HG02798 (cell line): ENCODE measurements around the gene NFIB.
A peak's percentile ranks its signal among the peaks of the same experiment; 100 is the strongest.

ENCODE experiments used
- ATAC-seq: cut with Tn5 transposase; IDR thresholded peaks from one replicate; pipeline ENCODE4 v1.9.1; 2021; ENCODE audit warnings: mild to moderate bottlenecking; ENCODE audit not compliant: unreplicated experiment, poor library complexity

The NFIB gene

GRCh38 chr9:14170392-14170931, 143.5 kb downstream of the NFIB start:
- ATAC-seq, result no peak

- ATAC-seq, result no peak
These were observed 145.6 kb downstream of the NFIB start for GRCh38 chr9:14168381-14168780.

- ATAC-seq, result no peak
These were observed 148.4 kb downstream of the NFIB start for GRCh38 chr9:14165376-14166035.

GRCh38 chr9:14164908-14165307, 149.0 kb downstream of the NFIB start:
- no peak for ATAC-seq

GRCh38 chr9:14159440-14160216, 154.3 kb downstream of the NFIB start:
- no peak for ATAC-seq

- ATAC-seq, result no peak
These were observed 155.0 kb downstream of the NFIB start for GRCh38 chr9:14158916-14159315.

- no peak for ATAC-seq
These were observed 155.7 kb downstream of the NFIB start for GRCh38 chr9:14158136-14158813.

GRCh38 chr9:14157191-14157590, 156.8 kb downstream of the NFIB start:
- ATAC-seq, result no peak

- ATAC-seq, result peak; percentile 98
These were observed 157.9 kb downstream of the NFIB start for GRCh38 chr9:14156046-14156445.

- no peak for ATAC-seq
These were observed 158.7 kb downstream of the NFIB start for GRCh38 chr9:14155237-14155636.

- no peak for ATAC-seq
These were observed 160.6 kb downstream of the NFIB start for GRCh38 chr9:14153310-14153720.

GRCh38 chr9:14151451-14151850, 162.5 kb downstream of the NFIB start:
- no peak for ATAC-seq

- no peak for ATAC-seq
These were observed 165.3 kb downstream of the NFIB start for GRCh38 chr9:14148501-14149103.

- ATAC-seq, result no peak
These were observed 166.2 kb downstream of the NFIB start for GRCh38 chr9:14147738-14148137.

- ATAC-seq, result no peak
These were observed 167.6 kb downstream of the NFIB start for GRCh38 chr9:14146201-14146874.

GRCh38 chr9:14144215-14144614, 169.7 kb downstream of the NFIB start:
- no peak for ATAC-seq

- ATAC-seq, result no peak
These were observed 172.2 kb downstream of the NFIB start for GRCh38 chr9:14141699-14142098.

GRCh38 chr9:14140096-14140697, 173.7 kb downstream of the NFIB start:
- ATAC-seq, result no peak

GRCh38 chr9:14139287-14139686, 174.7 kb downstream of the NFIB start:
- ATAC-seq, result no peak
